HCT116 (cell line): ENCODE measurements around the gene ZP1.

Source experiments
- CEBPB ChIP-seq: IDR thresholded peaks from 2 replicates; pipeline ENCODE4 v1.6.1; 2012; ENCODE audit warnings: low read depth
- EGR1 ChIP-seq: IDR thresholded peaks from 2 replicates; pipeline ENCODE4 v1.6.1; 2012; ENCODE audit warnings: low read depth
- EZH2phosphoT487 ChIP-seq: fragments of 200-600 bp; IDR thresholded peaks from 2 replicates; pipeline ENCODE4 v1.6.1; 2018; ENCODE audit warnings: antibody characterized with exemption, borderline replicate concordance
- POLR2AphosphoS5 ChIP-seq: IDR thresholded peaks from 2 replicates; pipeline ENCODE4 v1.6.1; 2011; ENCODE audit warnings: mild to moderate bottlenecking, low read depth, low read length, moderate library complexity
- RAD21 ChIP-seq: IDR thresholded peaks from 2 replicates; pipeline ENCODE4 v1.6.1; 2012; ENCODE audit warnings: low read depth, mild to moderate bottlenecking
- YY1 ChIP-seq: IDR thresholded peaks from 2 replicates; pipeline ENCODE4 v1.6.1; 2011; ENCODE audit warnings: low read length, low read depth, moderate library complexity, mild to moderate bottlenecking; ENCODE audit not compliant: insufficient replicate concordance; ENCODE audit errors: extremely low read depth
- ZFX ChIP-seq: fragments of 450-650 bp; IDR thresholded peaks from 2 replicates; pipeline ENCODE4 v1.6.1; 2017
- ZNF274 ChIP-seq: fragments of 200-500 bp; sonication (Bioruptor generic); IDR thresholded peaks from 2 replicates; pipeline ENCODE4 v1.6.1; 2014; ENCODE audit warnings: mild to moderate bottlenecking, low read depth, low read length, inconsistent platforms
- TF ChIP-seq, protein P1 (sequence below), 3 experiments: fragments of 200-600 bp in 1 of 3; sonication (generic) in 1 of 3; IDR thresholded peaks in 2 of 3; conservative IDR thresholded peaks in 1 of 3; 2 replicates each; pipeline ENCODE4 v1.5.1; 2012 to 2017; ENCODE audit warnings: low read depth in 2 of 3, low read length in 2 of 3, antibody characterized with exemption in 1 of 3, borderline replicate concordance in 1 of 3, control low read depth in 1 of 3, mild to moderate bottlenecking in 1 of 3, mixed read lengths in 1 of 3, mixed run types in 1 of 3, moderate library complexity in 1 of 3; ENCODE audit not compliant: insufficient read depth in 1 of 3
- TF ChIP-seq, protein P2 (sequence below): IDR thresholded peaks from 2 replicates; pipeline ENCODE4 v1.6.1; 2012; ENCODE audit warnings: low read depth

DNA sequence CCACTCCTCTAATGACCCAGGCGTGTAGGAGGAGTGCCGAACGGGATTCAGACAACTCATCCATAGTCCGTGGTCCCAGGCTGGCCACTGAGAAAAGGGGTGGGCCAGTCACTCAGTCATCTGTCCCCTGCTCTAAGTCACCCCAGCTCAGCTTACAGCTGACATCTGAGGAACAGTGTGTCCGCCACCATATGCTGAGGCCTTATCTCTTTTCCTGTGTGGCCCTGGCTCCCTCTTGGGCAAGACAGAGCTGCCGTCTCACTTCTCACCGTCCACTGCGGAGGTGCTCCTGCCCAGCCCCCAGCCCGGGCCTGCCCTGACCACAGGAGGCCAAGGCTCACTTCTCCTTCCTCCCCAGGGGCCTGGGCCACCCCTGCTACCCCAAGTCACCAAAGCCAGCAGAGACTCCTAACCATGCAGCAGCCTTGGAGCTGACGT, 18.6 kb upstream of the ZP1 start:
- TF ChIP-seq, protein P1, sequence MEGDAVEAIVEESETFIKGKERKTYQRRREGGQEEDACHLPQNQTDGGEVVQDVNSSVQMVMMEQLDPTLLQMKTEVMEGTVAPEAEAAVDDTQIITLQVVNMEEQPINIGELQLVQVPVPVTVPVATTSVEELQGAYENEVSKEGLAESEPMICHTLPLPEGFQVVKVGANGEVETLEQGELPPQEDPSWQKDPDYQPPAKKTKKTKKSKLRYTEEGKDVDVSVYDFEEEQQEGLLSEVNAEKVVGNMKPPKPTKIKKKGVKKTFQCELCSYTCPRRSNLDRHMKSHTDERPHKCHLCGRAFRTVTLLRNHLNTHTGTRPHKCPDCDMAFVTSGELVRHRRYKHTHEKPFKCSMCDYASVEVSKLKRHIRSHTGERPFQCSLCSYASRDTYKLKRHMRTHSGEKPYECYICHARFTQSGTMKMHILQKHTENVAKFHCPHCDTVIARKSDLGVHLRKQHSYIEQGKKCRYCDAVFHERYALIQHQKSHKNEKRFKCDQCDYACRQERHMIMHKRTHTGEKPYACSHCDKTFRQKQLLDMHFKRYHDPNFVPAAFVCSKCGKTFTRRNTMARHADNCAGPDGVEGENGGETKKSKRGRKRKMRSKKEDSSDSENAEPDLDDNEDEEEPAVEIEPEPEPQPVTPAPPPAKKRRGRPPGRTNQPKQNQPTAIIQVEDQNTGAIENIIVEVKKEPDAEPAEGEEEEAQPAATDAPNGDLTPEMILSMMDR (IDR thresholded peaks at IDR 0.05 in 2 of 3, conservative IDR thresholded peaks at IDR 0.05 in 1 of 3; ENCODE audit: borderline replicate concordance in 1 of 3, insufficient read depth in 1 of 3, low read depth in 2 of 3, low read length in 2 of 3) = no peak
- TF ChIP-seq EZH2phosphoT487 = no peak
- TF ChIP-seq ZNF274 = no peak
- no peak for TF ChIP-seq RAD21
- TF ChIP-seq POLR2AphosphoS5 = no peak
- TF ChIP-seq, protein P2, sequence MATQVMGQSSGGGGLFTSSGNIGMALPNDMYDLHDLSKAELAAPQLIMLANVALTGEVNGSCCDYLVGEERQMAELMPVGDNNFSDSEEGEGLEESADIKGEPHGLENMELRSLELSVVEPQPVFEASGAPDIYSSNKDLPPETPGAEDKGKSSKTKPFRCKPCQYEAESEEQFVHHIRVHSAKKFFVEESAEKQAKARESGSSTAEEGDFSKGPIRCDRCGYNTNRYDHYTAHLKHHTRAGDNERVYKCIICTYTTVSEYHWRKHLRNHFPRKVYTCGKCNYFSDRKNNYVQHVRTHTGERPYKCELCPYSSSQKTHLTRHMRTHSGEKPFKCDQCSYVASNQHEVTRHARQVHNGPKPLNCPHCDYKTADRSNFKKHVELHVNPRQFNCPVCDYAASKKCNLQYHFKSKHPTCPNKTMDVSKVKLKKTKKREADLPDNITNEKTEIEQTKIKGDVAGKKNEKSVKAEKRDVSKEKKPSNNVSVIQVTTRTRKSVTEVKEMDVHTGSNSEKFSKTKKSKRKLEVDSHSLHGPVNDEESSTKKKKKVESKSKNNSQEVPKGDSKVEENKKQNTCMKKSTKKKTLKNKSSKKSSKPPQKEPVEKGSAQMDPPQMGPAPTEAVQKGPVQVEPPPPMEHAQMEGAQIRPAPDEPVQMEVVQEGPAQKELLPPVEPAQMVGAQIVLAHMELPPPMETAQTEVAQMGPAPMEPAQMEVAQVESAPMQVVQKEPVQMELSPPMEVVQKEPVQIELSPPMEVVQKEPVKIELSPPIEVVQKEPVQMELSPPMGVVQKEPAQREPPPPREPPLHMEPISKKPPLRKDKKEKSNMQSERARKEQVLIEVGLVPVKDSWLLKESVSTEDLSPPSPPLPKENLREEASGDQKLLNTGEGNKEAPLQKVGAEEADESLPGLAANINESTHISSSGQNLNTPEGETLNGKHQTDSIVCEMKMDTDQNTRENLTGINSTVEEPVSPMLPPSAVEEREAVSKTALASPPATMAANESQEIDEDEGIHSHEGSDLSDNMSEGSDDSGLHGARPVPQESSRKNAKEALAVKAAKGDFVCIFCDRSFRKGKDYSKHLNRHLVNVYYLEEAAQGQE = no peak
- TF ChIP-seq YY1 = no peak
- TF ChIP-seq CEBPB = no peak
- TF ChIP-seq EGR1 = no peak
- no peak for TF ChIP-seq ZFX
